SK-MEL-5 (cell line): Measurements from ENCODE around the gene DPYD. TPM values are rescaled to one million over a fixed set of nuclear protein-coding genes. Genes with fewer than 3 reads are reported as not detected.

Source experiments
- DNase-seq: peaks from one replicate; pipeline ENCODE4 v3.0.0-alpha.2; 2016; ENCODE audit warnings: low read depth, low spot score
- in situ Hi-C: cut with HindIII; loops from 2 replicates; pipeline ENCODE4 v1.10.0; 2016; ENCODE audit warnings: low sequenced_read_pairs, high pct_unique_total_duplicates, low pct_unique_long_range_greater_than_20kb
- total RNA-seq: library from RNA; depleted of rRNA; stranded (reverse); fragments of >200 nt; shearing (Covaris generic); gene quantifications from 2 replicates; pipeline ENCODE4 v1.2.3, GENCODE V29; 2014

Gene DPYD
- total RNA-seq, 1 experiment from 2014 or later, result not detected

GRCh38 chr1:97867127-97867526 is 53.7 kb downstream of the DPYD start:
- in situ Hi-C loops, result no loop called here
- DNase-seq, result no peak

GRCh38 chr1:97864615-97865014 is 56.2 kb downstream of the DPYD start:
- DNase-seq, result no peak
- in situ Hi-C loops, result no loop called here

- no peak for DNase-seq
- in situ Hi-C loops, result no loop called here
These were observed 67.6 kb downstream of the DPYD start for GRCh38 chr1:97853221-97853620.

GRCh38 chr1:97849345-97850340 is 71.2 kb downstream of the DPYD start:
- no peak for DNase-seq
- in situ Hi-C loops, result no loop called here

- in situ Hi-C loops, result no loop called here
- no peak for DNase-seq
These were observed 75.0 kb downstream of the DPYD start for GRCh38 chr1:97845805-97846204.

GRCh38 chr1:97844552-97845089 is 76.2 kb downstream of the DPYD start:
- no peak for DNase-seq
- in situ Hi-C loops, result no loop called here

GRCh38 chr1:97841338-97841737 is 79.5 kb downstream of the DPYD start:
- DNase-seq, result no peak
- in situ Hi-C loops, result no loop called here

- DNase-seq, result no peak
- in situ Hi-C loops, result no loop called here
These were observed 83.7 kb downstream of the DPYD start for GRCh38 chr1:97837161-97837560.

GRCh38 chr1:97834899-97835298 is 85.9 kb downstream of the DPYD start:
- no peak for DNase-seq
- in situ Hi-C loops, result no loop called here

- in situ Hi-C loops, result no loop called here
- no peak for DNase-seq
These were observed 87.0 kb downstream of the DPYD start for GRCh38 chr1:97833881-97834280.

GRCh38 chr1:97832481-97832880 is 88.4 kb downstream of the DPYD start:
- no peak for DNase-seq
- in situ Hi-C loops, result no loop called here

GRCh38 chr1:97827887-97828286 is 92.9 kb downstream of the DPYD start:
- no peak for DNase-seq
- in situ Hi-C loops, result no loop called here

- in situ Hi-C loops, result no loop called here
- no peak for DNase-seq
These were observed 94.0 kb downstream of the DPYD start for GRCh38 chr1:97826820-97827219.

GRCh38 chr1:97824624-97825023 is 96.2 kb downstream of the DPYD start:
- DNase-seq, result no peak
- in situ Hi-C loops, result no loop called here

- no peak for DNase-seq
- in situ Hi-C loops, result no loop called here
These were observed 96.6 kb downstream of the DPYD start for GRCh38 chr1:97824200-97824599.

- peak; percentile 52 for DNase-seq
- in situ Hi-C loops, result no loop called here
These were observed 100.2 kb downstream of the DPYD start for GRCh38 chr1:97820470-97821188.

GRCh38 chr1:97816927-97817326 is 103.9 kb downstream of the DPYD start:
- in situ Hi-C loops, result no loop called here
- no peak for DNase-seq

- DNase-seq, result no peak
- in situ Hi-C loops, result no loop called here
These were observed 106.0 kb downstream of the DPYD start for GRCh38 chr1:97814804-97815203.
